T follicular helper cell (primary cell): ENCODE data around the gene ALDH1A3.

Experiments
- DNase-seq: peaks from one replicate; pipeline ENCODE4 v3.0.0-alpha.2; 2020; ENCODE audit warnings: low read depth

The ALDH1A3 gene

GRCh38 chr15:100881573-100882336 lies 2.1 kb downstream of the ALDH1A3 start:
- no peak for DNase-seq

GRCh38 chr15:100885116-100885515 lies 5.5 kb downstream of the ALDH1A3 start:
- no peak for DNase-seq

DNA sequence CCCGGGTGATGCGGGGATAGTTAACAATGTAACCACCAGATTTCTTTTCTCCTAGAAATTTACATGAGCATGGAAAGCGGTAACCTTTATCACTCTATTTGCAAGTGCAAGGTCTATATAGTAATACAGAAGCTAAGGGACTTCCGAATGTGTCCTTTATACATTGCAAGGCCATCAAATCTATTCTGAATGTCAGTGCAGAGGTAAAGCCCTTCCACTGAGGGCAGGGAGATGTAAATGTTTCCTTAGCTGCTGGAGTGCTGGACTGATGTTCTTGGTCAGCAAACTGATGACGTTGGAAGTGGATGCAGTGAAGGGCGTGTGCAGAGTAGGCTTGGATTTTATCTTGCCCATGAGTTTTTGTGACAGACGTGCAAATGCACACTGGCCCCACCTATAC lies 6.2 kb downstream of the ALDH1A3 start:
- no peak for DNase-seq

DNA sequence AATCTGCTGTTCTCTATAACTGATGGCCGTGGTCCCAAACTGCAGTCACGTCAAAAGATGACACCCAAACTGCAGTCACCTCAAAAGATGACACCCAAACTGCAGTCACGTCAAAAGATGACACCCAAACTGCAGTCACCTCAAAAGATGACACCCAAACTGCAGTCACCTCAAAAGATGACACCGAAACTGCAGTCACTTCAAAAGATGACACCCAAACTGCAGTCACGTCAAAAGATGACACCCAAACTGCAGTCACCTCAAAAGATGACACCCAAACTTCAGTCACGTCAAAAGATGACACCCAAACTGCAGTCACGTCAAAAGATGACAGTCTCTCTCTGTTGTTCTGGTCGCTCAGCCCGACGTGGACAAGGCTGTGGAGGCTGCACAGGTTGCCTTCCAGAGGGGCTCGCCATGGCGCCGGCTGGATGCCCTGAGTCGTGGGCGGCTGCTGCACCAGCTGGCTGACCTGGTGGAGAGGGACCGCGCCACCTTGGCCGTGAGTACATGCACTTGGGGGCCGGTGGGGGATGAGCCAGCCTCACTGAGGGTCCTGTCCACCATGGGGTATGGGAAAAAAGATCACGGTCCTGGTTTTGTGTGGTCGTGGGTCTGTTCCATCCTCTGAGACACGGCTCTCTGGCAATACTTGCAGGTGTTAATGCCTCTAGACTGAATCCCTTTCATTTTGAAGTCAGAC lies 7.7 kb downstream of the ALDH1A3 start:
- no peak for DNase-seq

- no peak for DNase-seq
Observed at GRCh38 chr15:100889385-100890050, 9.9 kb downstream of the ALDH1A3 start.

- no peak for DNase-seq
Observed at GRCh38 chr15:100890051-100890720, 10.6 kb downstream of the ALDH1A3 start.

DNA sequence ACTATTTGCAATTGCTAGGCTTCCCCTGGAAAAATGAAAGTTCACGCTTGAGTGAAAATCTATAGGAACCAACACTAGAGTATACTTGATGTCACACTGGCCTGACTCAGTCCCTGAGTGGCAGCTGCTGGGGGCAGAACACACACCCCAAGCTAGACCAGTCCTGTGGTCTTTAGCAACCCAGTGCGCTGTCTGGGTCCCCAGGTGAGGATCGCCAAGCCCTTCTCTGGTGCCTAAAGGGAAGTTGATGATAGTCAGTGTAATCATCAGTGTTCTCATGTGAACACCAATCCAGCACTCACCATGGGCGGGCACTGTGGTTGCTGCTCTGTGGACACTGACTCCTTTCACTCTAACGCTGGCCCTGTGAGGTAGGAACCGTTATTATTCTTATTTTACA lies 11.2 kb downstream of the ALDH1A3 start:
- DNase-seq = no peak

GRCh38 chr15:100891307-100892012 lies 11.8 kb downstream of the ALDH1A3 start:
- DNase-seq = no peak

DNA sequence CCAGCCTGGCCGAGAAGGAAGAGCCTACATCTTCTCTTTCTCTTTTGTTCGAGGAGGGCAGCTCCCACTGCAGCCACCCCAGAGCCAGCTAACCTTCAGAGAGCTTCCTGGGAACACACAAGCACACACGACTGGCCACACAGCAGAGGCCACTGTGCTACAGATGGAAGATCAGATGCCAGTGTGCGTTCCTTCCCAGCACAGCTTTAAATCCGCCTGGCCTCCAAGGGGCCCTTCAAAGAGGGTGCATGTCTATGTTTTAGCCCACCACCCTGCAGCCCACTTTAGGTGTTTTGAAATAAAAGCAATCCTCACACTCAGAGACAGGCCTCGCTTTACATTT lies 12.4 kb downstream of the ALDH1A3 start:
- DNase-seq = no peak

DNA sequence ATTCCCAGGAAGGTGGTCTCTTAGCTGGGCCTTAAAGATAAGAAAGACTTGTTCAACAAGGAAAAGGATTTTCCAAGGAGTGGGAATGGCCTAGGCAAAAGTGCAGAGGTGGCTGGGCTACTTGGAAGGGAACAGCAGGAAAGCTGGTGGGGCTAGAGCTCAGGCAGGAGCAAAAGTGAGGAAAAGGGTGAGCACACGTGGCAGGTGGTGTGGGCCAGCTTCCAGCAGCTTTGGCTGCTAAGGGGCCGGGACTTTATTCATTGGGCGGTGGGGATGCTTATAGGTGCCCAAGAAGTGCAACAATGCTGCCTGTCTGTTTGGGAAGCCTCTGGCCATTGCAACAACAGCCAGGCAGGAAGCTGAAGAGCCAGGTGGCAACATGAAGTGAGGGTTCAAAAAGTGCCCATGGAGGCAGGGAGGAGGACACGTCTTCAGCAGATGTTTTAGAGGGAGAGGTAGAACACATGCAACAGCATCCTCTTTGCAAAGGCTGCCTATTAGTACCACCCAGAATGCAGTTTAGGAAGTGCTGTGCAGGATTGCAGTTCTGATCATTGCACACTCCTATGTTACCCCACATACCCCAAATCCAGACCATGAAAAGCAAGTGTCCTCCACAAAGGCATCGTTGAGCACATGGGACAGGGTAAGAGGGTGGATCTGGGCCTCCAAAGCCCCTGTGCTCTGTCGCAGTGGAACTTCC lies 13.8 kb downstream of the ALDH1A3 start:
- DNase-seq = no peak

DNA sequence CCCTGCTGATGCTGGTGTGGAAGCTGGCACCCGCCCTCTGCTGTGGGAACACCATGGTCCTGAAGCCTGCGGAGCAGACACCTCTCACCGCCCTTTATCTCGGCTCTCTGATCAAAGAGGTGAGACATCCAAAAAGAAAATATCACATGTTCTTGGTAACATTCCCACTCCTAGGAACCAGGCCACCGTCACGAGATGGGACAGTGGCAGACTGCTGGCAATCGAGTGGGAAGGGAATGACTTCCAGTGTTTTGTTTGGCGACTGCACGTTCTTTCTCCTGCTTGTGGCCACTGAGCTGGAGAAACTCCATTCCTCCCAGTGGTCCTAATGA lies 14.3 kb downstream of the ALDH1A3 start:
- DNase-seq = no peak

DNA sequence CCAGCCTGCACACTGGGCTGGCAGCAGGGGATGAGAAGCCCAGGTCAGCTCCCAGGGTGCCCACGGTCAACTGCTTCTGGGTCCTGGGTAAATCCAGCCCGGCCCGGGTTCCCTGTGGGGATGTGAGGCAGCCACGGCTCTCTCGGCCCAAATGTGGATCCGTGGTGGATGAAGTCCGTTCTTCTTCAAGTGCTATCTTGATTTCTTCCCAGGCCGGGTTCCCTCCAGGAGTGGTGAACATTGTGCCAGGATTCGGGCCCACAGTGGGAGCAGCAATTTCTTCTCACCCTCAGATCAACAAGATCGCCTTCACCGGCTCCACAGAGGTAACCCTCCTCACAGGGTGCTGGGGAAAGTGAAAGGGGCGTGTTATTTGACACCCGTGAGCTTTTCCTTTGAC lies 16.1 kb downstream of the ALDH1A3 start:
- no peak for DNase-seq

- no peak for DNase-seq
Observed at GRCh38 chr15:100897221-100898151, 17.9 kb downstream of the ALDH1A3 start.

- no peak for DNase-seq
Observed at GRCh38 chr15:100898152-100898490, 18.5 kb downstream of the ALDH1A3 start.

GRCh38 chr15:100898661-100899462 lies 19.2 kb downstream of the ALDH1A3 start:
- no peak for DNase-seq

DNA sequence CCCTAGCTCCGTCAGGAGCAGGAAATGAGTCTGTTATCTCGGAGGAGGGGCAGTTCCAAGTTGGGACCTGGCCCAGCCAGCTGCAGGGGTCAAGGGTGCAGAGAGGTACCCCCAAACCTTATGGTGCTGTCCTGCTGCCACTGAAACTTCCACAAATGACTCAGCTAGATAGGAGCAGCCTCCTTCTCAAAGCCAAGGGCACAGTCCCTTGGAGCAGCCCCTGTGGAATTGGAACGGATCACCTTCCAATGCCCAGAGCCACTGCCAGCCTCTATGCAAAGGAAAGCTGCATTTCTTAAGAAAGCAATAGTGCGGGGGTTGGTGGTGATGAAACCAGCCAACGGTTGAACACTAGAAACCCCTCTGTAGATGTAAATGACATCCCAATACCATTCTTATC lies 20.0 kb downstream of the ALDH1A3 start:
- no peak for DNase-seq

- DNase-seq = no peak
Observed at GRCh38 chr15:100900136-100900794, 20.6 kb downstream of the ALDH1A3 start.

DNA sequence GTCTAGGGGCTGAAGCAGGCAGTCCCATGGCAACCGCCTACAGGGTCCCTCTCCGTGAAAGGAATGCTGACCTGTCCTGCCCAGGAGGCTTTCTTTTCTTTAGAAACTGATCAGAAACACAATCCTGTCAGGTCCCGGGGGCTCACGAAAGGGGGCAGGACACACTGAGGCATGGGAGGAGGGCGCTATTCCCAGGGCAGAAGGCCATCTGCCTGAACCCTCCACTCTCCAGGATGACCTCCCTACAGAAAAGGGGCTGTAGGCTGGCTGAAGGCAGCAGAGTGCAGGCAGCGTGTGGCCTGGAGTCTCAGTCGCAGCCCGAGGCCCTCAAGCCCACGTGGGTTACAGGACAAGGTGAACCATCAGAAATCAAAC lies 21.2 kb downstream of the ALDH1A3 start:
- DNase-seq = no peak

DNA sequence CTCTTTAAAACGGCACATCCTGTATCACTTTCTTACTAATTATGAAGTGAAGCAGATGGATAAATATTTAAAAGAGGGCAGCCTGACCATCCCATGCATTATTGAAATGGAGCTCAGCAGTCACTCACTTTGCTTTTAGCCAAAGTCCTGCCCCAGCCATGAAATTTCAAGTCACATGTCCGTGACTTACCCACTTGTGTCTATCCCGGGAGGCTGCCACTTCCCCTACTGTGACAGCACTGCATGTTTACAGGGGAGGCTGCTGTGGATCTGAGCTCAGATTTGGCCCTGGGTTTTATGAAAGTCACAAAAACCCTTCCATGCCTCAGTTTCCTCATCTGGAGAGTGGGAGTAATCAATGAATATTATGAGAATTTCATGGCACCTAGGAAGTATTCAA lies 21.7 kb downstream of the ALDH1A3 start:
- no peak for DNase-seq
